K562 (cell line): ENCODE results near the gene AIDA. TPM values are rescaled to one million over a fixed set of nuclear protein-coding genes. Genes with fewer than 3 reads are reported as not detected.

Source experiments
- polyA plus RNA-seq, 8 experiments: library from polyadenylated mRNA; depleted of rRNA in 4 of 8; stranded (reverse) in 5 of 8; unstranded in 3 of 8; fragments of >200 nt; fragmentation: Nextera tagmentation in 2 of 8; fragmentation: Illumina TruSeq in 1 of 8; extraction: Ambion mirVana in 2 of 8; extraction: Trizol in 1 of 8; gene quantifications; 2 replicates each; pipeline versions ENCODE4 v1.2.1 to v1.2.3, GENCODE V29; 2011 to 2014; ENCODE audit warnings: inconsistent platforms in 1 of 8, missing spikeins in 1 of 8
- total RNA-seq, 7 experiments: library from RNA; depleted of rRNA in 6 of 7; stranded (reverse); fragments of >200 nt in 6 of 7; fragmentation: Illumina TruSeq in 2 of 7; extraction: Trizol in 2 of 7; gene quantifications; 2 replicates each; pipeline versions ENCODE4 v1.2.1 to v1.2.3, GENCODE V29; 2011 to 2021; ENCODE audit warnings: low replicate concordance in 1 of 7
- TF ChIP-seq, protein P1 (sequence below), 2 experiments: fragments of 450-650 bp in 1 of 2; sonication (generic) in 1 of 2; formaldehyde crosslinking in 1 of 2; IDR thresholded peaks; 2 replicates each; pipeline versions ENCODE4 v1.7.1 to v1.9.0; 2016 to 2022; ENCODE audit warnings: inconsistent platforms in 1 of 2, mild to moderate bottlenecking in 1 of 2, missing genetic modification reagents in 1 of 2

AIDA gene
- total and polyA plus RNA-seq, 9 of the 15 experiments (the other 6 are each of a cell fraction or from before 2014, with no cell fraction given): 18.2 to 77.9 (median 24.9) TPM

DNA sequence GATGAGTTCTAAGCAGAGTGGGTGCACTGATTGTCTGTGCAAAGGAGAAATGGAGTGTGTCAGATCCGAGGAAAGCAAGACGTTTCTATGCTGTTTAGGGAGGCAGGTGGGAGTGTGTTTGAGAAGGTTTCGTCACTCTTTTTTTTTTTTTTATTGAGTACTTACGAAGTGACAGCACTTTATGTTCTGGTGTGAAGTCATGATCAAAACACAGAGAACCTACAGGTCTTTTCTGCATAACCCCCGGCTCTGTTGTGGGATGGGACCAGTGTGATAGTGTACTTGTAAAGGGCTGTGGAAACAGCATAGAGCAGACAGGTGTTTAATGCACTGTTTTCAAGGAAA lies 67.7 kb downstream of the AIDA start (continued):
- TF ChIP-seq, protein P1, sequence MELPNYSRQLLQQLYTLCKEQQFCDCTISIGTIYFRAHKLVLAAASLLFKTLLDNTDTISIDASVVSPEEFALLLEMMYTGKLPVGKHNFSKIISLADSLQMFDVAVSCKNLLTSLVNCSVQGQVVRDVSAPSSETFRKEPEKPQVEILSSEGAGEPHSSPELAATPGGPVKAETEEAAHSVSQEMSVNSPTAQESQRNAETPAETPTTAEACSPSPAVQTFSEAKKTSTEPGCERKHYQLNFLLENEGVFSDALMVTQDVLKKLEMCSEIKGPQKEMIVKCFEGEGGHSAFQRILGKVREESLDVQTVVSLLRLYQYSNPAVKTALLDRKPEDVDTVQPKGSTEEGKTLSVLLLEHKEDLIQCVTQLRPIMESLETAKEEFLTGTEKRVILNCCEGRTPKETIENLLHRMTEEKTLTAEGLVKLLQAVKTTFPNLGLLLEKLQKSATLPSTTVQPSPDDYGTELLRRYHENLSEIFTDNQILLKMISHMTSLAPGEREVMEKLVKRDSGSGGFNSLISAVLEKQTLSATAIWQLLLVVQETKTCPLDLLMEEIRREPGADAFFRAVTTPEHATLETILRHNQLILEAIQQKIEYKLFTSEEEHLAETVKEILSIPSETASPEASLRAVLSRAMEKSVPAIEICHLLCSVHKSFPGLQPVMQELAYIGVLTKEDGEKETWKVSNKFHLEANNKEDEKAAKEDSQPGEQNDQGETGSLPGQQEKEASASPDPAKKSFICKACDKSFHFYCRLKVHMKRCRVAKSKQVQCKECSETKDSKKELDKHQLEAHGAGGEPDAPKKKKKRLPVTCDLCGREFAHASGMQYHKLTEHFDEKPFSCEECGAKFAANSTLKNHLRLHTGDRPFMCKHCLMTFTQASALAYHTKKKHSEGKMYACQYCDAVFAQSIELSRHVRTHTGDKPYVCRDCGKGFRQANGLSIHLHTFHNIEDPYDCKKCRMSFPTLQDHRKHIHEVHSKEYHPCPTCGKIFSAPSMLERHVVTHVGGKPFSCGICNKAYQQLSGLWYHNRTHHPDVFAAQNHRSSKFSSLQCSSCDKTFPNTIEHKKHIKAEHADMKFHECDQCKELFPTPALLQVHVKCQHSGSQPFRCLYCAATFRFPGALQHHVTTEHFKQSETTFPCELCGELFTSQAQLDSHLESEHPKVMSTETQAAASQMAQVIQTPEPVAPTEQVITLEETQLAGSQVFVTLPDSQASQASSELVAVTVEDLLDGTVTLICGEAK (IDR thresholded peaks at IDR 0.05): no peak
- TF ChIP-seq, protein P1 (CRISPR knock-in tag; IDR thresholded peaks at IDR 0.05): peak; percentile 88
